ENCODE measurements around the gene KAZN. TPM values are rescaled to one million over a fixed set of nuclear protein-coding genes. Genes with fewer than 3 reads are reported as not detected.

KAZN gene
- total RNA-seq, 2 donors from 2014 or later, result 9.8 to 12.2 TPM

GRCh38 chr1:14841456-14841855 lies 243.0 kb downstream of the KAZN start:
- Histone ChIP-seq H3K36me3 (no peaks in the 10 kb centered on the region), H3K4me1 (no peaks in the 10 kb centered on the region), H3K27me3 (no peaks in the 10 kb centered on the region), H3K4me3 (no peak overlapping the region), H3K9me3 (no peaks in the 10 kb centered on the region), H3K27ac (no peak overlapping the region), H3K9ac (ENCODE audit: low read depth in 2 of 2, low read length in 2 of 2) (no peak overlapping the region)
- DNase-seq, result no peak
- TF ChIP-seq CTCF (IDR thresholded peaks at IDR 0.05), result no peak
- intact Hi-C loops (cut with DNase I), result no loop called here

- Histone ChIP-seq H3K36me3 (no peaks in the 10 kb centered on the region), H3K27me3 (no peaks in the 10 kb centered on the region), H3K9ac (ENCODE audit: low read depth in 2 of 2, low read length in 2 of 2) (no peak overlapping the region), H3K4me3 (no peak overlapping the region), H3K4me1 (no peaks in the 10 kb centered on the region), H3K27ac (no peak overlapping the region), H3K9me3 (no peaks in the 10 kb centered on the region)
- intact Hi-C loops (cut with DNase I), result no loop called here
- no peak for DNase-seq
- TF ChIP-seq CTCF (IDR thresholded peaks at IDR 0.05), result no peak
Measured at GRCh38 chr1:14841951-14842350, 243.5 kb downstream of the KAZN start.

- Histone ChIP-seq H3K36me3 (no peaks in the 10 kb centered on the region), H3K9ac (ENCODE audit: low read depth in 2 of 2, low read length in 2 of 2) (no peak overlapping the region), H3K4me1 (no peaks in the 10 kb centered on the region), H3K9me3 (no peaks in the 10 kb centered on the region), H3K4me3 (no peak overlapping the region), H3K27me3 (no peaks in the 10 kb centered on the region), H3K27ac (no peak overlapping the region)
- no peak for DNase-seq
- intact Hi-C loops (cut with DNase I), result no loop called here
- TF ChIP-seq CTCF (IDR thresholded peaks at IDR 0.05), result no peak
Measured at GRCh38 chr1:14842361-14842760, 243.9 kb downstream of the KAZN start.

- intact Hi-C loops (cut with DNase I), result no loop called here
- Histone ChIP-seq H3K27ac (no peak overlapping the region), H3K27me3 (no peaks in the 10 kb centered on the region), H3K9ac (ENCODE audit: low read depth in 2 of 2, low read length in 2 of 2) (no peak overlapping the region), H3K9me3 (no peaks in the 10 kb centered on the region), H3K4me3 (no peak overlapping the region), H3K4me1 (no peaks in the 10 kb centered on the region), H3K36me3 (no peaks in the 10 kb centered on the region)
- no peak for TF ChIP-seq CTCF (IDR thresholded peaks at IDR 0.05)
- DNase-seq, result no peak
Measured at GRCh38 chr1:14842891-14843290, 244.4 kb downstream of the KAZN start.

- H3K36me3 ChIP-seq, result no peaks in the 10 kb centered on the region
- H3K27me3 ChIP-seq, result no peaks in the 10 kb centered on the region
- no peak for DNase-seq
- TF ChIP-seq CTCF (IDR thresholded peaks at IDR 0.05), result no peak
- no peaks in the 10 kb centered on the region for H3K4me1 ChIP-seq
- no peak overlapping the region for H3K9ac ChIP-seq (ENCODE audit: low read depth in 2 of 2, low read length in 2 of 2)
- H3K27ac ChIP-seq, result no peak overlapping the region
- H3K4me3 ChIP-seq, result no peak overlapping the region
- intact Hi-C loops (cut with DNase I), result no loop called here
- H3K9me3 ChIP-seq, result no peaks in the 10 kb centered on the region
Measured at GRCh38 chr1:14843525-14843924, 245.0 kb downstream of the KAZN start.

- DNase-seq, result no peak
- Histone ChIP-seq H3K4me1 (no peaks in the 10 kb centered on the region), H3K9ac (ENCODE audit: low read depth in 2 of 2, low read length in 2 of 2) (no peak overlapping the region), H3K27me3 (no peaks in the 10 kb centered on the region), H3K27ac (no peak overlapping the region), H3K4me3 (no peak overlapping the region), H3K36me3 (no peaks in the 10 kb centered on the region), H3K9me3 (no peaks in the 10 kb centered on the region)
- intact Hi-C loops (cut with DNase I), result no loop called here
- TF ChIP-seq CTCF (IDR thresholded peaks at IDR 0.05), result no peak
Measured at GRCh38 chr1:14844356-14844755, 245.9 kb downstream of the KAZN start.

All from colonic mucosa (tissue), 4 donors.